ENCODE data around the gene ADRB1.

DNA sequence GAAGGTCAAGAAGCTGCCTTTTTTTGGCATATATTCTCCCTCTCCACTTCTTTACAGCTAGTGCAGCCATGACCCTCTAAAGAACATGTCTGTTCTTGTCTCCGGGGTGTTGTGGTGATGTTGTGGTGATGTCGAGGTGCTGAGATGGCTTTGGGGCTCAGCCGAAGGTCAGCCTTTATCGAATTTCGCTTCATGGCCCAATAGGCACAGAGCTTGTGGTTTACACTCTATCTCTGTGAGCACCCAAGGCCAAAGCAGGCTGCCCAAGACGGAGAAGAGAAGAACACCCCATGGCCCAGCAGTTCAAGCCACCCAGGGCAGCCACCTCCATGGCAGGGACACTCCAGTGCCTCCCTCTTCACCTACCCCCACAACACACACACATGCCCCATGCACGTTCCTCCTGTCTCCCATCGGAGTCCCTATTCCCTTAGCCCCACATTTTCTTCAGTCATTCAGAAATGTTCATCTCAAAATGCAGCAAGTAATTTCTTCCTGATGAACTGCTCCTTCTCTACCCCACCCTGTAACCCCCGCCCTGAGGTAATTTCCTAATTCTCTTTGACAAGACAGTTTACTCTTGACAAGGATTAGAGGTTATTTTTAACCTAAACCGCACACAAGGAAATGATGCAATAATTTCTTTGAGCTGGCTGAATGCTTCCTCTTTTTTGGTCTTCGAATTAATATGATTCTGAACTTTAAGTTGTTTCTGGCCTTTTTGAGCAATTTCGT lies 18.6 kb upstream of the ADRB1 start:
- TF ChIP-seq, protein P1, sequence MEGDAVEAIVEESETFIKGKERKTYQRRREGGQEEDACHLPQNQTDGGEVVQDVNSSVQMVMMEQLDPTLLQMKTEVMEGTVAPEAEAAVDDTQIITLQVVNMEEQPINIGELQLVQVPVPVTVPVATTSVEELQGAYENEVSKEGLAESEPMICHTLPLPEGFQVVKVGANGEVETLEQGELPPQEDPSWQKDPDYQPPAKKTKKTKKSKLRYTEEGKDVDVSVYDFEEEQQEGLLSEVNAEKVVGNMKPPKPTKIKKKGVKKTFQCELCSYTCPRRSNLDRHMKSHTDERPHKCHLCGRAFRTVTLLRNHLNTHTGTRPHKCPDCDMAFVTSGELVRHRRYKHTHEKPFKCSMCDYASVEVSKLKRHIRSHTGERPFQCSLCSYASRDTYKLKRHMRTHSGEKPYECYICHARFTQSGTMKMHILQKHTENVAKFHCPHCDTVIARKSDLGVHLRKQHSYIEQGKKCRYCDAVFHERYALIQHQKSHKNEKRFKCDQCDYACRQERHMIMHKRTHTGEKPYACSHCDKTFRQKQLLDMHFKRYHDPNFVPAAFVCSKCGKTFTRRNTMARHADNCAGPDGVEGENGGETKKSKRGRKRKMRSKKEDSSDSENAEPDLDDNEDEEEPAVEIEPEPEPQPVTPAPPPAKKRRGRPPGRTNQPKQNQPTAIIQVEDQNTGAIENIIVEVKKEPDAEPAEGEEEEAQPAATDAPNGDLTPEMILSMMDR (conservative IDR thresholded peaks at IDR 0.05; ENCODE audit: low read length): no peak
- TF ChIP-seq EZH2phosphoT487 (IDR thresholded peaks at IDR 0.05; ENCODE audit: borderline replicate concordance): no peak

Measured in Loucy (cell line).